ENCODE results near the gene LDLR.
"Not testable (repeated sequence)": the region's sequence is repeated elsewhere in the genome, so short reads cannot be mapped to it uniquely, and the experiment has no call there.

The LDLR gene

DNA sequence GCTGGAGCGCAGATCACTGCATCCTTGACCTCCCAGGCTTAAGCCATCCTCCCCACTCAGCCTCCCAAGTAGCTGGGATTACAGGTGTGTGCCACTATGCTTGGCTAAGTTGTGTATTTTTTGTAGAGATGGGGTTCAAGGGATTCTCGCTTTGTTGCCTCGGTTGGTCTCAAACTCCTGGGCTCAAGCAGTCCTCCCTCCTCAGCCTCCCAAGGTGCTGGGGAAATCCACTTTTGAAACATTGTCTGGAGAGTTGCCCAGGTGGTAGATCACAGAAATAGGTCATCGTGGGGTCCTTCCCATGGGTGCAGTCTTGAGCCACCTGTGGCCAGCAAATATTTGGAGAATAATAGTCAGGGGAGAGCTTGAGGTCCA is 5.2 kb downstream of the LDLR start:
- no peak for ATAC-seq
- no peak for TF ChIP-seq ISL1 (CRISPR knock-in tag; IDR thresholded peaks at IDR 0.05)
- TF ChIP-seq OSR1 (CRISPR knock-in tag; IDR thresholded peaks at IDR 0.05): no peak
- no peak for TF ChIP-seq ESRRG (CRISPR knock-in tag; IDR thresholded peaks at IDR 0.05)
- TF ChIP-seq, protein P1, sequence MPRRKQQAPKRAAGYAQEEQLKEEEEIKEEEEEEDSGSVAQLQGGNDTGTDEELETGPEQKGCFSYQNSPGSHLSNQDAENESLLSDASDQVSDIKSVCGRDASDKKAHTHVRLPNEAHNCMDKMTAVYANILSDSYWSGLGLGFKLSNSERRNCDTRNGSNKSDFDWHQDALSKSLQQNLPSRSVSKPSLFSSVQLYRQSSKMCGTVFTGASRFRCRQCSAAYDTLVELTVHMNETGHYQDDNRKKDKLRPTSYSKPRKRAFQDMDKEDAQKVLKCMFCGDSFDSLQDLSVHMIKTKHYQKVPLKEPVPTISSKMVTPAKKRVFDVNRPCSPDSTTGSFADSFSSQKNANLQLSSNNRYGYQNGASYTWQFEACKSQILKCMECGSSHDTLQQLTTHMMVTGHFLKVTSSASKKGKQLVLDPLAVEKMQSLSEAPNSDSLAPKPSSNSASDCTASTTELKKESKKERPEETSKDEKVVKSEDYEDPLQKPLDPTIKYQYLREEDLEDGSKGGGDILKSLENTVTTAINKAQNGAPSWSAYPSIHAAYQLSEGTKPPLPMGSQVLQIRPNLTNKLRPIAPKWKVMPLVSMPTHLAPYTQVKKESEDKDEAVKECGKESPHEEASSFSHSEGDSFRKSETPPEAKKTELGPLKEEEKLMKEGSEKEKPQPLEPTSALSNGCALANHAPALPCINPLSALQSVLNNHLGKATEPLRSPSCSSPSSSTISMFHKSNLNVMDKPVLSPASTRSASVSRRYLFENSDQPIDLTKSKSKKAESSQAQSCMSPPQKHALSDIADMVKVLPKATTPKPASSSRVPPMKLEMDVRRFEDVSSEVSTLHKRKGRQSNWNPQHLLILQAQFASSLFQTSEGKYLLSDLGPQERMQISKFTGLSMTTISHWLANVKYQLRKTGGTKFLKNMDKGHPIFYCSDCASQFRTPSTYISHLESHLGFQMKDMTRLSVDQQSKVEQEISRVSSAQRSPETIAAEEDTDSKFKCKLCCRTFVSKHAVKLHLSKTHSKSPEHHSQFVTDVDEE (CRISPR knock-in tag; IDR thresholded peaks at IDR 0.05): no peak
- no peak for TF ChIP-seq ZFP30 (CRISPR knock-in tag; IDR thresholded peaks at IDR 0.05)
- TF ChIP-seq ZNF8 (CRISPR knock-in tag; IDR thresholded peaks at IDR 0.05): no peak
- TF ChIP-seq RARB (CRISPR knock-in tag; IDR thresholded peaks at IDR 0.05): no peak
- TF ChIP-seq TCF4 (CRISPR knock-in tag; IDR thresholded peaks at IDR 0.05; ENCODE audit: borderline replicate concordance): no peak

DNA sequence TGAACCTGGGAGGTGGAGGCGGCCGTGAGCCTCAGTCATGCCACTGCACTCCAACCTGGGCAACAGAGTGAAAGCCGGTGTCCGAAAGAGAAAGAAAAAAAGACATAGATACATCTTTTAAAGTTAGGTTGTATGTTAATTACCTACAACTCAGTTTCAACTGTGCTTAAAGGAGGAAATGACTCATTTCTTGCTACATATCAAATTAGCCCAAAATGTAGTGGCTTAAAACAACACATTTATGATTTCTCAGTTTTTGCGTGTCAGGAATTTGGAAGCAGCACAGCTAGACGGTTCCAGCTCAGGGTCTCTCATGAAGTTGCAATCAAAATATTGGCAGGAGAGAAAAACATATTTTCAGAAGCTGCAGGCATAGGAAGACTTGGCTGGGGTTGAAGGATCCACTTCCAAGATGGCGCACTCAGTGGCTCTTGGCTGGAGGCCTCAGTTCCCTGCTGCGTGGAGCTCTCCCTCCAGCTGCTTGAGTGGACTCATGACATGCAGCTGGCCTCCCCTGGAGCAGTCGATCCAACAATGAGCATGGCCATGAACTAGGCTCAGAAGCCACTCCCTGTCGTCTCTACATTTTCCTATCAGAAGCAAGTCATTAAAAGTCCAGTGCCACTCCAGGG is 7.1 kb downstream of the LDLR start:
- no peak for ATAC-seq
- TF ChIP-seq OSR1 (CRISPR knock-in tag; IDR thresholded peaks at IDR 0.05) (no peak), CSDC2 (CRISPR knock-in tag; IDR thresholded peaks at IDR 0.05) (no peak), POU6F1 (CRISPR knock-in tag; IDR thresholded peaks at IDR 0.05; ENCODE audit: borderline replicate concordance, low read depth) (no peak), TCF4 (CRISPR knock-in tag; IDR thresholded peaks at IDR 0.05; ENCODE audit: borderline replicate concordance) (no peak), BACH2 (CRISPR knock-in tag; IDR thresholded peaks at IDR 0.05; ENCODE audit: borderline replicate concordance) (no peak), ZFP3 (CRISPR knock-in tag; IDR thresholded peaks at IDR 0.05) (no peak), ZNF565 (CRISPR knock-in tag; conservative IDR thresholded peaks at IDR 0.05; ENCODE audit: low read depth) (no peak)
- TF ChIP-seq, protein P2, sequence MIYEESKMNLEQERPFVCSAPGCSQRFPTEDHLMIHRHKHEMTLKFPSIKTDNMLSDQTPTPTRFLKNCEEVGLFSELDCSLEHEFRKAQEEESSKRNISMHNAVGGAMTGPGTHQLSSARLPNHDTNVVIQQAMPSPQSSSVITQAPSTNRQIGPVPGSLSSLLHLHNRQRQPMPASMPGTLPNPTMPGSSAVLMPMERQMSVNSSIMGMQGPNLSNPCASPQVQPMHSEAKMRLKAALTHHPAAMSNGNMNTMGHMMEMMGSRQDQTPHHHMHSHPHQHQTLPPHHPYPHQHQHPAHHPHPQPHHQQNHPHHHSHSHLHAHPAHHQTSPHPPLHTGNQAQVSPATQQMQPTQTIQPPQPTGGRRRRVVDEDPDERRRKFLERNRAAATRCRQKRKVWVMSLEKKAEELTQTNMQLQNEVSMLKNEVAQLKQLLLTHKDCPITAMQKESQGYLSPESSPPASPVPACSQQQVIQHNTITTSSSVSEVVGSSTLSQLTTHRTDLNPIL (CRISPR knock-in tag; IDR thresholded peaks at IDR 0.05; ENCODE audit: low read depth): no peak
- TF ChIP-seq, protein P3, sequence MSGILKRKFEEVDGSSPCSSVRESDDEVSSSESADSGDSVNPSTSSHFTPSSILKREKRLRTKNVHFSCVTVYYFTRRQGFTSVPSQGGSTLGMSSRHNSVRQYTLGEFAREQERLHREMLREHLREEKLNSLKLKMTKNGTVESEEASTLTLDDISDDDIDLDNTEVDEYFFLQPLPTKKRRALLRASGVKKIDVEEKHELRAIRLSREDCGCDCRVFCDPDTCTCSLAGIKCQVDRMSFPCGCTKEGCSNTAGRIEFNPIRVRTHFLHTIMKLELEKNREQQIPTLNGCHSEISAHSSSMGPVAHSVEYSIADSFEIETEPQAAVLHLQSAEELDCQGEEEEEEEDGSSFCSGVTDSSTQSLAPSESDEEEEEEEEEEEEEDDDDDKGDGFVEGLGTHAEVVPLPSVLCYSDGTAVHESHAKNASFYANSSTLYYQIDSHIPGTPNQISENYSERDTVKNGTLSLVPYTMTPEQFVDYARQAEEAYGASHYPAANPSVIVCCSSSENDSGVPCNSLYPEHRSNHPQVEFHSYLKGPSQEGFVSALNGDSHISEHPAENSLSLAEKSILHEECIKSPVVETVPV (CRISPR knock-in tag; IDR thresholded peaks at IDR 0.05): no peak
- TF ChIP-seq, protein P1 (CRISPR knock-in tag; IDR thresholded peaks at IDR 0.05): no peak

- not testable (repeated sequence) for ATAC-seq
Observed at GRCh38 chr19:11097367-11097766, 8.1 kb downstream of the LDLR start.

- ATAC-seq: no peak
- TF ChIP-seq, protein P3 (CRISPR knock-in tag; IDR thresholded peaks at IDR 0.05): no peak
- TF ChIP-seq ISL1 (CRISPR knock-in tag; IDR thresholded peaks at IDR 0.05): no peak
- no peak for TF ChIP-seq ZC3H10 (CRISPR knock-in tag; IDR thresholded peaks at IDR 0.05)
- TF ChIP-seq ZNF70 (CRISPR knock-in tag; IDR thresholded peaks at IDR 0.05): no peak
- TF ChIP-seq SNAI2 (CRISPR knock-in tag; IDR thresholded peaks at IDR 0.05): no peak
- TF ChIP-seq ESRRG (CRISPR knock-in tag; IDR thresholded peaks at IDR 0.05): no peak
- TF ChIP-seq, protein P1 (CRISPR knock-in tag; IDR thresholded peaks at IDR 0.05): no peak
- TF ChIP-seq, protein P2 (CRISPR knock-in tag; IDR thresholded peaks at IDR 0.05; ENCODE audit: low read depth): no peak
- no peak for TF ChIP-seq CSDC2 (CRISPR knock-in tag; IDR thresholded peaks at IDR 0.05)
- no peak for TF ChIP-seq PPARA (CRISPR knock-in tag; IDR thresholded peaks at IDR 0.05; ENCODE audit: borderline replicate concordance)
Observed at GRCh38 chr19:11098327-11098726, 9.1 kb downstream of the LDLR start.

Measured in SK-N-SH treated with all-trans-retinoic acid at 6 μM for 48 hours (cell line).